ENCODE measurements around the gene DLG2. TPM values are rescaled to one million over a fixed set of nuclear protein-coding genes. Genes with fewer than 3 reads are reported as not detected.

DLG2 gene
- total RNA-seq, 1 donor from 2014 or later = 1.8 TPM

DNA sequence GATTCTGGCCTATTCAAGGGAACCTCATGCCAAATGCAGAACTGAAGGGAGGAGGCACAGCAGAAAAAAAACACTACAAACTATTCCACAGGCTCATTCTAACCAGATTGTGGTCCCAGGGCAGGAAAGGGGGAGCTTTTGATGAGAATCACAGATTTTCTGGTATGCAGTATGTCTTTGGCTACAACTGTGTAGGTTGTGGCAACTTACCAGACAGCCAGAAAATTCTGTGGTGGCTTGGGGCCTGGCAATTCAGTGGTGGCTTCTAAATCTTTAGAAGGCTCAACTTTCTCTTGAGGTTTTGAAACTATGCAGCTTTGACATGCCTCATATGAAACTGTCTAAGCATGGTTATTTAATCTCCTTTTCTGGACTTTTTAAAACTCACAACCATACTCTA lies 1490.2 kb downstream of the DLG2 start:
- H3K4me1 Mint-ChIP-seq (ENCODE audit: low read depth, unreplicated experiment) = peaks cover 12% of the 10 kb centered on the region

DNA sequence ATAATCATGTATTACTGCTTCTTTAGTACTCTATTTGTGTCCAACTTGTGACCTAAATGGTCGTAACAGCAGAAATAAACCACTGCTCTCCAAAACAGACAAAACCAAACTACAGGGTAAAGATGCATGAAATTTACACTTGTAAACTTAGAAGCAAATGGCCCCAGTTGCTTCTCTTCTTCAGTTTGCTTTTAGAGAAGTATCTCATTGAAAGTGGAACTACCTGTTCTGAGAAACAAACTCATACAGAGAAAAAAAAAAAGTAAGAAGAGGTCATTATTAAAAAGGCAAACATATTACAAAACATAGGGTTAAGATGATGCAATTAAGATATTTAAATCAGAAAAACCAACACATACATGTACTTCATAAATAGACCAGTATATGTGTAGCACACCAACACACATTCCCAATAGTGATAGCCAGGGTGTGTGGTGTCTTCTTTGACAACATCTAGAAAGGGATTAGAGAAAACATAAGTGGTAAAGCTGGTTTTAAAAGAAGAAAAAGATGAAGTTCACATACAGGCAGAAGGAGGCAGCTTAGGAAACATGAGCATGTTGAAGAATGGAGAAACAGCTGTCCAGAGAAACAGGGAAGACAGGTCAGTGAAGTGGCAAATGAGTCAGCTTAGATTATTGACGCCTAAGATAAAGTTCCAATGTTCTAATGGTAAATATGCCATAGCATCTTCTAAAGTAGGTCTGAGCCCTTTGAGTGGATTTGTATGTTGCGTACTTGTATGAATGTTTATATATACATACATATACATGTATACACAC lies 1496.3 kb downstream of the DLG2 start:
- Histone ChIP-seq H3K79me2 (ENCODE audit: insufficient read depth, low read length) (no peaks in the 10 kb centered on the region), H4K20me1 (ENCODE audit: insufficient read depth, low read length) (no peaks in the 10 kb centered on the region), H3K27me3 (ENCODE audit: insufficient read depth, low read length) (no peaks in the 10 kb centered on the region), H3K4me2 (ENCODE audit: low read length) (no peak overlapping the region), H3K4me3 (ENCODE audit: insufficient read depth, low read depth, low read length) (no peak overlapping the region), H3K4me1 (ENCODE audit: insufficient read depth, low read length) (no peaks in the 10 kb centered on the region), H2AFZ (ENCODE audit: low read depth, low read length) (no peak overlapping the region), H3K9ac (ENCODE audit: low read length) (no peak overlapping the region), H3K9me3 (ENCODE audit: insufficient read depth, low read depth, low read length) (no peaks in the 10 kb centered on the region), H3K27ac (ENCODE audit: low read depth, low read length) (no peak overlapping the region), H3K36me3 (ENCODE audit: insufficient read depth, low read length) (no peaks in the 10 kb centered on the region)
- H3K4me1 Mint-ChIP-seq (ENCODE audit: low read depth, unreplicated experiment) = no peaks in the 10 kb centered on the region
- H3K9me3 Mint-ChIP-seq (ENCODE audit: unreplicated experiment) = no peaks in the 10 kb centered on the region
- FAIRE-seq = no peak
- DNase-seq (ENCODE audit: low read depth) = no peak
- TF ChIP-seq EZH2 (IDR thresholded peaks at IDR 0.05; ENCODE audit: insufficient read depth, low read length) = no peak
- TF ChIP-seq, protein P1, sequence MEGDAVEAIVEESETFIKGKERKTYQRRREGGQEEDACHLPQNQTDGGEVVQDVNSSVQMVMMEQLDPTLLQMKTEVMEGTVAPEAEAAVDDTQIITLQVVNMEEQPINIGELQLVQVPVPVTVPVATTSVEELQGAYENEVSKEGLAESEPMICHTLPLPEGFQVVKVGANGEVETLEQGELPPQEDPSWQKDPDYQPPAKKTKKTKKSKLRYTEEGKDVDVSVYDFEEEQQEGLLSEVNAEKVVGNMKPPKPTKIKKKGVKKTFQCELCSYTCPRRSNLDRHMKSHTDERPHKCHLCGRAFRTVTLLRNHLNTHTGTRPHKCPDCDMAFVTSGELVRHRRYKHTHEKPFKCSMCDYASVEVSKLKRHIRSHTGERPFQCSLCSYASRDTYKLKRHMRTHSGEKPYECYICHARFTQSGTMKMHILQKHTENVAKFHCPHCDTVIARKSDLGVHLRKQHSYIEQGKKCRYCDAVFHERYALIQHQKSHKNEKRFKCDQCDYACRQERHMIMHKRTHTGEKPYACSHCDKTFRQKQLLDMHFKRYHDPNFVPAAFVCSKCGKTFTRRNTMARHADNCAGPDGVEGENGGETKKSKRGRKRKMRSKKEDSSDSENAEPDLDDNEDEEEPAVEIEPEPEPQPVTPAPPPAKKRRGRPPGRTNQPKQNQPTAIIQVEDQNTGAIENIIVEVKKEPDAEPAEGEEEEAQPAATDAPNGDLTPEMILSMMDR (IDR thresholded peaks at IDR 0.05; ENCODE audit: insufficient read depth, low read depth, low read length) = no peak
- H3K27ac Mint-ChIP-seq (ENCODE audit: unreplicated experiment) = peak overlapping the region; percentile 8
- H3K27me3 Mint-ChIP-seq (ENCODE audit: low read depth, unreplicated experiment) = no peaks in the 10 kb centered on the region
- no peak overlapping the region for H3K4me3 Mint-ChIP-seq (ENCODE audit: unreplicated experiment)
- no peaks in the 10 kb centered on the region for H3K36me3 Mint-ChIP-seq (ENCODE audit: low read depth, unreplicated experiment)

More for the DNA sequence above, 1490.2 kb downstream of the DLG2 start:
- Histone ChIP-seq H3K79me2 (ENCODE audit: insufficient read depth, low read length) (no peaks in the 10 kb centered on the region), H3K36me3 (ENCODE audit: insufficient read depth, low read length) (no peaks in the 10 kb centered on the region), H2AFZ (ENCODE audit: low read depth, low read length) (no peak overlapping the region), H3K27me3 (ENCODE audit: insufficient read depth, low read length) (no peaks in the 10 kb centered on the region), H3K9me3 (ENCODE audit: insufficient read depth, low read depth, low read length) (no peaks in the 10 kb centered on the region), H3K27ac (ENCODE audit: low read depth, low read length) (no peak overlapping the region), H3K4me2 (ENCODE audit: low read length) (no peak overlapping the region), H3K9ac (ENCODE audit: low read length) (no peak overlapping the region), H3K4me1 (ENCODE audit: insufficient read depth, low read length) (no peaks in the 10 kb centered on the region), H4K20me1 (ENCODE audit: insufficient read depth, low read length) (no peaks in the 10 kb centered on the region), H3K4me3 (ENCODE audit: insufficient read depth, low read depth, low read length) (no peak overlapping the region)
- Mint-ChIP-seq H3K36me3 (ENCODE audit: low read depth, unreplicated experiment) (no peaks in the 10 kb centered on the region), H3K27ac (ENCODE audit: unreplicated experiment) (peak overlapping the region; percentile 49), H3K27me3 (ENCODE audit: low read depth, unreplicated experiment) (no peaks in the 10 kb centered on the region), H3K9me3 (ENCODE audit: unreplicated experiment) (no peaks in the 10 kb centered on the region), H3K4me3 (ENCODE audit: unreplicated experiment) (no peak overlapping the region)
- no peak for TF ChIP-seq EZH2 (IDR thresholded peaks at IDR 0.05; ENCODE audit: insufficient read depth, low read length)
- TF ChIP-seq, protein P1 (IDR thresholded peaks at IDR 0.05; ENCODE audit: insufficient read depth, low read depth, low read length) = no peak
- FAIRE-seq (no peak), DNase-seq (ENCODE audit: low read depth) (peak; percentile 79)

DNA sequence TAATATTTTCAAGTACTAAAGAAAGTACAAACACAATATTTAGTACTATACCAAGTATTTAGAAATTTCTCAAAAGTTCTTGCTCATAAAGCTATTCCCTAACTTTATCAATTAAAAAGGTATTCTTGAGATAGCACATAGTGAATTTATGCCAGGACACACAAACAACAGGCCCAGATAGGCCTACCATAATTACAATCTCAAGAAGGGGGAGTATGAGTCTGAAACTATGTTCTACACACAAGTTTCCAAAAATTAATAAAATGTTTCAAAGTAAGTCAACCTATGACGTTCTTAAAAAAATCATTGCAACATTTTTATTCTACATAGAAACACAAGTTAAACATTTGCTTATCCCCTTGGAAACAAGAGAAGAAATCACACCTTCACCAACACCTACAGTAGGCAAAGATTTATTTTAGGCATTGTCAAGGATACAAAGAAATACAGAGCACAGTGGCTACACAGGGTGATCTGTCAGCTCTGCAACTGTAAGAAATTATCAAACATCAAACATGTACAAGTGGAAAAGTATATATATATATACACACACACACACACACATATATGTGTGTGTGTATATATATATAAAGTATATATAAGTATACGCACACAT lies 1497.1 kb downstream of the DLG2 start:
- no peaks in the 10 kb centered on the region for H3K4me1 Mint-ChIP-seq (ENCODE audit: low read depth, unreplicated experiment)
- Histone ChIP-seq H3K36me3 (ENCODE audit: insufficient read depth, low read length) (no peaks in the 10 kb centered on the region), H2AFZ (ENCODE audit: low read depth, low read length) (no peak overlapping the region), H3K4me3 (ENCODE audit: insufficient read depth, low read depth, low read length) (no peak overlapping the region), H3K27me3 (ENCODE audit: insufficient read depth, low read length) (no peaks in the 10 kb centered on the region), H3K9me3 (ENCODE audit: insufficient read depth, low read depth, low read length) (no peaks in the 10 kb centered on the region), H3K9ac (ENCODE audit: low read length) (no peak overlapping the region), H3K4me1 (ENCODE audit: insufficient read depth, low read length) (no peaks in the 10 kb centered on the region), H3K27ac (ENCODE audit: low read depth, low read length) (no peak overlapping the region), H4K20me1 (ENCODE audit: insufficient read depth, low read length) (no peaks in the 10 kb centered on the region), H3K79me2 (ENCODE audit: insufficient read depth, low read length) (no peaks in the 10 kb centered on the region), H3K4me2 (ENCODE audit: low read length) (no peak overlapping the region)
- H3K9me3 Mint-ChIP-seq (ENCODE audit: unreplicated experiment) = no peaks in the 10 kb centered on the region
- H3K4me3 Mint-ChIP-seq (ENCODE audit: unreplicated experiment) = no peak overlapping the region
- TF ChIP-seq, protein P1 (IDR thresholded peaks at IDR 0.05; ENCODE audit: insufficient read depth, low read depth, low read length) = no peak
- no peak for TF ChIP-seq EZH2 (IDR thresholded peaks at IDR 0.05; ENCODE audit: insufficient read depth, low read length)
- DNase-seq (ENCODE audit: low read depth) = no peak
- no peaks in the 10 kb centered on the region for H3K27me3 Mint-ChIP-seq (ENCODE audit: low read depth, unreplicated experiment)
- H3K36me3 Mint-ChIP-seq (ENCODE audit: low read depth, unreplicated experiment) = no peaks in the 10 kb centered on the region
- FAIRE-seq = no peak
- H3K27ac Mint-ChIP-seq (ENCODE audit: unreplicated experiment) = no peak overlapping the region
